GM12878 (cell line): ENCODE measurements around the gene SAMD1.

Source experiments
- ESRRA ChIP-seq: IDR thresholded peaks from 2 replicates; pipeline ENCODE4 v1.6.1; 2012; ENCODE audit warnings: mild to moderate bottlenecking, low read length, improper control_type of control experiment
- GABPA ChIP-seq: IDR thresholded peaks from 2 replicates; pipeline ENCODE4 v1.6.1; 2014; ENCODE audit warnings: antibody characterized with exemption, low read depth, mild to moderate bottlenecking, inconsistent platforms
- NFIC ChIP-seq: IDR thresholded peaks from 2 replicates; pipeline ENCODE4 v1.6.1; 2012; ENCODE audit warnings: low read depth, mild to moderate bottlenecking, inconsistent platforms, low read length, moderate library complexity
- POLR2A ChIP-seq: IDR thresholded peaks from 2 replicates; pipeline ENCODE4 v1.6.1; 2011; ENCODE audit warnings: low read depth, mild to moderate bottlenecking, low read length
- POLR2AphosphoS2 ChIP-seq: IDR thresholded peaks from 2 replicates; pipeline ENCODE4 v1.6.1; 2011; ENCODE audit warnings: low read depth, mild to moderate bottlenecking, low read length, improper control_type of control experiment, moderate library complexity
- POLR2AphosphoS5 ChIP-seq: IDR thresholded peaks from 2 replicates; pipeline ENCODE4 v1.6.1; 2011; ENCODE audit warnings: mild to moderate bottlenecking, low read length, inconsistent platforms
- YY1 ChIP-seq: IDR thresholded peaks from 2 replicates; pipeline ENCODE4 v1.6.1; 2011; ENCODE audit warnings: low read depth, mild to moderate bottlenecking, low read length

GRCh38 chr19:14053032-14053431 is 37.5 kb downstream of the SAMD1 start:
- no peak for TF ChIP-seq POLR2AphosphoS2
- TF ChIP-seq YY1, result no peak
- TF ChIP-seq ESRRA, result no peak
- TF ChIP-seq POLR2AphosphoS5, result no peak
- TF ChIP-seq GABPA, result no peak
- no peak for TF ChIP-seq POLR2A
- TF ChIP-seq NFIC, result no peak
